HG02885 (cell line): Measurements from ENCODE around the gene TICAM1.
"Not testable (repeated sequence)": the region's sequence is repeated elsewhere in the genome, so short reads cannot be mapped to it uniquely, and the experiment has no call there.

Experiments
- ATAC-seq: cut with Tn5 transposase; IDR thresholded peaks from one replicate; pipeline ENCODE4 v1.9.1; 2021; ENCODE audit warnings: mild to moderate bottlenecking; ENCODE audit not compliant: unreplicated experiment, poor library complexity

The TICAM1 gene

DNA sequence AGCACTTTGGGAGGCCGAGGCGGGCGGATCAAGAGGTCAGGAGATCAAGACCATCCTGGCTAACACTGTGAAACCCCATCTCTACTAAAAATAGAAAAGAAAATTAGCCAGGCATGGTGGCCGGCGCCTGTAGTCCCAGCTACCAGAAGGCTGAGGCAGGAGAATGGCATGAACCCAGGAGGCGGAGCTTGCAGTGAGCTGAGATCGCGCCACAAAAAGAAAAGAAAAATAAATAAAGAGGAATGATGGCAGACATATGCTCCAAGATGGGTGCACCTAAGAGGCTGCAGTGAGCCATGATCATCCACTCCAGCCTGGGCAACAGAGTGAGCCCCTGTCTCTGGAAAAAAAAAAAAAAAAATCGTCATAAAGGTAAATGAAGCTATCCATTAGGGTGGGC, 14.5 kb upstream of the TICAM1 start:
- not testable (repeated sequence) for ATAC-seq

DNA sequence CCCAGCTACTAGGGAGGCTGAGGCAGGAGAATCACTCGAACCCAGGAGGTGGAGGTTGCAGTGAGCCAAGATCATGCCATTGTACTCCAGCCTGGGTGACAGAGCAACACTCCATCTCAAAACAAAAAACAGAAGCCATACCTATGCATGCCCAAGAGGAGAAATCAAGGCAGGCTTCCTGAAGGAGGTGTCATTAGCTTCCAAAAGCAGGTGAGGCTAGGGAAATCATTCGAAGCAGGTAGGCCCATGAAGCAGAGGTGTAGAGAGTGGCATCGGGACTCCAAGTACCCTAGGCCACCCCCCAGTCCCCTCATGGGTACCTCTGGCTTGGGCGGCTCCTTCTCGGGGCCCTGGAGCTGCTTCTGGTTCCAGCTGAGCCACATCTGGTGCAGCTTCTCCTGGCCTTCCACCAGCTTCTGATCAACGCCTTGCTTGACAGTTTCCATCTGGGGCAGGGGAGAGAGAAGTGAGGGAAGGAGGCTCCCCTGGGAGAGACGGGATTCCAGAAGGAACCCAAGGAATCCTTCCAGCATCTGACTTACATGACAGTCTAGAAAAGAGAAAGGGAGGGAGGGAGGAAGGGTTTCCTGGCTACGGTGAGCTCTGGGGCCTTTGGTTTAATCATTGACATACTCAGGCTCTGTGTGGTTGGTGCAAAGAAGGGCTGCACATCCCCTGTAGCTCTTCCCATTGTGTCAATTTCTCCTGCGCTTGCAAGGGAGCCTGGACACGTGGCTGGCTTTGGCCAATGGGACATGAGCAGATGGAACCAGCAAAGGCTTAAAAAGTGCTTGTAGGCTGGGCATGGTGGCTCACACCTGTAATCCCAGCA, 13.1 kb upstream of the TICAM1 start:
- no peak for ATAC-seq

DNA sequence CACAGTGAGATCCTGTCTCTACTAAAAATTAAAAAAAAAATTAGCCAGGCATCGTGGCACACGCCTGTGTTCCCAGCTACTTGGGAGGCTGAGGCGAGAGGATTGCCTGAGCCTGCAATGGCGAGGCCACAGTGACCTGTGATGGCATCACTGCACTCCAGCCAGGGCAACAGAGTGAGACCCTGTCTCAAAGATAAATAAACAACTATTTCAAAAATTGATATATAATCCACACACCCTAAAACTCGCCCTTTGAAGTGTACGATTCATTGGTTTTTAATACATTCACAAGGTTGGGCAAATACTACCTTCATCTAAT, 12.1 kb upstream of the TICAM1 start:
- no peak for ATAC-seq

DNA sequence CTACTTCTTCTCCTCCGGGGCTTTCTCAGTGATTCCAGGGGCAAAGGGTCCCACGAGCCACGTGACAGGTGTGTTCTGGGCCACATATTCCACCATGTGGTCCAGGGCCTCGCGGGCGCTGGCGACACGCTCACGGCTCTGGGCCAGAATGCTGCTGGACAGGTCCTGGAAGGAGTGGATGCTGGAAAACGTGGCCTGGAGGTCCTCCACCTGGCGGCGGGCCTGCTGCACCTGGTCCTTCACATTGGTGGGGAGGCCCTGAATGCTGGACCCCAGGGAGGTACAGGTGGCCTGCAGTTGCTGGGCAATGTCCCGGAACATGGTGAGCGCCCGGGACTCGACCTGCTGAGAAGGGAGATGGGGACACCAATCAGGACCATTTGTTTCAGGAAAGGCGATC, 7.7 kb upstream of the TICAM1 start:
- ATAC-seq = no peak

GRCh38 chr19:4832776-4833175, 1.3 kb upstream of the TICAM1 start:
- no peak for ATAC-seq

GRCh38 chr19:4831979-4832340, 448 bp upstream of the TICAM1 start:
- ATAC-seq = not testable (repeated sequence)

DNA sequence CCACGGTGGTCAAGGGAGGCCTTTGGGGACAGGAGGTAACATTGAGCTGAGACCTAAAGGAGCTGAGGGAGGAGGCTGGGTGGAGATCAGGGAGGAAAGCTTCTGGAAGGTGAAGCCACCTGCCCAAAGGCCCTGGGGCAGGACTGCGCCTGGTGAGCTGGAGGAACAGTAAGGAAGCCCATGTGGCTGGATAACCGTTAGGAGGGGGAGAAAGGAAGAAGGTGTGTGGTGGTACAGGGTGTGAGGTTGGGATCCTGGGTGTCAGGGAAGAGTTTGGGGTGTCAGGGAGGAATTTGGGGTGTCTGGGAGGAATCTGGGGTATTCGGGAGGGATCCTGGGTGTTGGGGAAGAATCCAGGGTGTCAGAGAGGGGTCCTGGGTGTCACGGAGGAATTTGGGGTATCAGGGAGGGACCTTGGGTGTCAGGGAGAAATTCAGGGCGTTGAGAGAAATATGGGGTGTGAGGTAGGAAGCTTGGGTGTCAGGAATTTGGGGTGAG, 695 bp downstream of the TICAM1 start:
- no peak for ATAC-seq

DNA sequence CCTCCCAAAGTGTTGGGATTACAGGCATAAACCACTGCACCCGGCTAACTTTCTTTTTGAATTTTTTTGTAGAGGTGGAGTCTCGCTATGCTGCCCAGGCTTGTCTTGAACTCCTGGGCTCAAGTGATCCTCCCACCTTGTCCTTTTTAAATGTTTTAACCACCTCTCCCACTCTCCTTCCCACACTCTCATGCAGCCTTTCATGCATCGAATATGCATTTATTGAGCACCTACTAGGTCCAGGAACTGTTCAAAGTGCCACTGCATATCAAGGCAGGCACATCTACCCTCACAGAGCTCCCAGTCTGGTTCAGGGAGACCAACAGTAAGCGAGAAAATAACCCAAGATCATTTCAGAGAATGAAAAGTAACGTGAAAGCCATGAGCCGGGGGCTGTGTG, 1.2 kb downstream of the TICAM1 start:
- no peak for ATAC-seq

GRCh38 chr19:4829001-4829712, 2.4 kb downstream of the TICAM1 start:
- no peak for ATAC-seq

- ATAC-seq = no peak
Measured at GRCh38 chr19:4823577-4823976, 7.9 kb downstream of the TICAM1 start.

DNA sequence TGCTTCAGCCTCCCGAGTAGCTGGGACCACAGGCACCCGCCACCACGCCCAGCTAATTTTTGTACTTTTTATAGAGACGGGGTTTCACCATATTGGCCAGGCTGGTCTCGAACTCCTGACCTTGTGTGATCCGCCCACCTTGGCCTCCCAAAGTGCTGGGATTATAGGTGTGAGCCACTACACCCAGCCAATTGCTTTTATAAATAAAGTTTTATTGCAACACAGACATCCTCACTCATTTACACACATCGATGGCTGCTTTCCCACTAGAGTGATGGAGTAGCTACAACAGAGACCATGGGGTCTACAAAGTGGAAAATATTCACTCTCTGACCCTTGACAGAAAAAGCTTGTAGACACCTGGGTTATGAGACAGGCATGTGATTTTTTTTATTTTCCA, 9.2 kb downstream of the TICAM1 start:
- ATAC-seq = not testable (repeated sequence)

DNA sequence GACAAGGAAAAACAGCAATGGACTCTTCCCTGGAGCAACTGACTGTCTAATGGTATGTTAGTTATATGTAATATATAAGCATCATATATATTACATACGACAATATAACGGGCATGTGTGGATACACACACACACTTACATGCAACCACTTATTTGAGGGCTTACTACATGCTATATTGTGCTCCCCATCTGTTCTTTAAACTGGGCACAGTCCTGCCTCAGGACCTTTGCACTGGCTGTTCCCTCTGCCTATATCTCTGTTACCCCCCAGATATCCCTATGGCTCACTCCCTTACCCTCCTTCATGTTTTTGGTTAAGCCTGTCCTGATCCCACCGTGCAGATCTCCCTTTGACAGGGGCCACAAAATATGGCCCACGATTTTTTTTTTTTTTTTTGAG, 10.2 kb downstream of the TICAM1 start:
- ATAC-seq = no peak

DNA sequence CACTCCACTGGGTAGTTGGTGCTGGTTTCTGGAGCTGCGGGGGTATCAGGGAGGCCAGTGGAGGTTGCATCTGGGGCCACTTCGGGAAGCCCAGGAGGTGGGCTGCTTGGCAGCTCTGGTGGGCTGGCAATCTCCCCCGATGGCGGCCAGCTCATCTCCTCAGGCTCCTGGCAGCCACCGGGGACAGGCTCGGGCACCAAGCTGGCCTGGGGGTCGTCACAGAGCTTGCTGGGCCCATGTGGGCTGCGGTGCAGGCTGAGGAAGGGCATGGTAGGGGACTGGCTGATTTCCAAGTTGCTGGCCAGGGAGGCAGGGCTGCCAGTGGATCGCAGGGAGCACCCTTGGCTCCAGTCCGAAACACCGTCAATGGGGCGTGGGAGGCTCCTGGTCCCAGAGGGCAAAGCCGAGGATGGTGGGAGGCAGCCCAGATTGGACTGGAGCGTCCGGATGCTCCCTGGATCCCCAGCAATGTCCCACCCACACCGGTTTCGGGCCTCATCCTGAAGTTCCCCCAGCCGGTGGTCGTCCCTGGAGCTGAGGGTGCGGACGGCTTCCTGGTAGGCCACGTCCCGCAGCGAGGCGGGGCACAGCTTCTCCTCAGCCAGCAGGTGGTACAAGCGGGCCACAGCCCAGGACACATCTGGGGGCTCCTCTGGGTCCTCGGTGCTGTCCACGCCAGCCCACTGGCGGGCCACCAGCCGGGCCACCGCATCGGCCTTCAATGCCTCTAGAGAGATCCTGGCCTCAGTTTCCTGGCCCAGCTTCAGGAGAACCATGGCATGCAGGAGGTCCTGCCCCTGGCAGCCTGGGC, 13.8 kb downstream of the TICAM1 start:
- ATAC-seq = no peak

- no peak for ATAC-seq
Measured at GRCh38 chr19:4816950-4817278, 14.6 kb downstream of the TICAM1 start.

DNA sequence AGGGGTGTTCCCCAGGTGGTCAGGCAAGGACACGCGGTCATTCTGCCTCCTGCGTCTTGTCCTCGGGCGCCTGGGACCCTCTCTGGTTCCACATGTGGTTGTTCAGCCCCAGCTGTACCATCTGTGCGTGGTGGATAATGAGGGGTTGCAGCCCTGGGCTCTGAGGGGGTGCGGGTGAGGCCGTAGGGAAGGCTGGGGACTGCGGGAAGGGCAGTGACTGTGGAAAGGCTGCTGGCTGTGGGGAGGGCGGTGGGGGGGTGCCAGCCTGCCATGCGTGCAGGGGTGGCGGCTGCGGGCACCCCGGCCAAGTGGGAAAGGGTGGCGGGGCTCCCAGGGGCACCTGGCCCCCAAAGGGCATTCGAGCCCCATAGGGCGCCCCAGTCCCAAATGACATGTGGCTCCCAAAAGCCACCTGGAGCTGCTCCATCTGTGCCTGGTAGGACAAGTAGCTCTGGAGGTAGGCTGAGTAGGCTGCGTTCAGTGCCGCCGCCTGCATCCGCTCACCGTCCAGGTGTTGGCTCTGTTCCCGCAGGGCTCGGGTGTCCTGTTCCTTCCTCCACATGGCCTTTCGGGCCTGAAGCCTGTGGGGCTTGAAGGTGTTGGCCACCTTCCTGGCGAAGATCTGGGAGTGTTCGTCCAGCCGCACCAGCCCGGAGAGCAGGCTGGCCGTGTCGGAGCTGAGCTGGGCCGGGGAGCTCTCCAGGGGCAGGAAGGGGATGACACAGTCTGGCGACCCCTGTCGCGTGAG, 15.1 kb downstream of the TICAM1 start:
- no peak for ATAC-seq

DNA sequence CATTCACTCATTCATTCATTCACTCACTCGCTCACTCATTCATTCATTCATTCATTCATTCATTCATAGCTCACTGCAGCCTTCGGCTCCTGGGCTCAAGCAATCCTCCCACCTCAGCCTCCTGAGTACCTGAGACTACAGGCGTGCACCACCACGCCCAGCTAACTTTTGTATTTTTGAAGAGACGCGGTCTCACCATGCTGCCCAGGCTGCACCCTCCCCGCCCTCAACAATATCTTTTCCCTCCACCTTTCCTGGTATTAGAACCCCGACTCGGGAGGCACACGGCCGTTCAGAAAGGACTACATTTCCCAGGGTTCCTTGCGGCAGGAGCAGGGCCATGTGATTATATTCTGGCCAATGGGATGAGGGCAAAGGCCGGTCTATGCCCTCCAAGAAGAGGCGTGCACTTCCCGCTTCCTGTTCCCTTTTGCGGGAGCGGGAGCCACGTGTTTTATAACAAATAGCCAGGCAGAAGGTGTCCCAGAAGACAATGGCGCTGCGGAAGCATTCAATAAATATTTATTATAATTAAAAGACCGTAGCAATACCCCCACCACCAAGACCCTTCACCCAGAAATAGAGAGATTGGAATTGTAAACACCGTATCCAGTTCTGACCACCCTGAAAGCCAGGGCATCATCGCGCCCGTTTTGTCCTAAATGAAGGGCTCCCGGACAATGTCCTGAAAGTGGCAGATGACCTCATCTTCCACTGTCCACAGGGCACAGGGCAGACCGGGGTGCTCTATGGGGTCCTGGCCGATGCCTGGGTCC, 15.9 kb downstream of the TICAM1 start:
- no peak for ATAC-seq

- ATAC-seq = no peak
Measured at GRCh38 chr19:4814625-4815425, 16.7 kb downstream of the TICAM1 start.

DNA sequence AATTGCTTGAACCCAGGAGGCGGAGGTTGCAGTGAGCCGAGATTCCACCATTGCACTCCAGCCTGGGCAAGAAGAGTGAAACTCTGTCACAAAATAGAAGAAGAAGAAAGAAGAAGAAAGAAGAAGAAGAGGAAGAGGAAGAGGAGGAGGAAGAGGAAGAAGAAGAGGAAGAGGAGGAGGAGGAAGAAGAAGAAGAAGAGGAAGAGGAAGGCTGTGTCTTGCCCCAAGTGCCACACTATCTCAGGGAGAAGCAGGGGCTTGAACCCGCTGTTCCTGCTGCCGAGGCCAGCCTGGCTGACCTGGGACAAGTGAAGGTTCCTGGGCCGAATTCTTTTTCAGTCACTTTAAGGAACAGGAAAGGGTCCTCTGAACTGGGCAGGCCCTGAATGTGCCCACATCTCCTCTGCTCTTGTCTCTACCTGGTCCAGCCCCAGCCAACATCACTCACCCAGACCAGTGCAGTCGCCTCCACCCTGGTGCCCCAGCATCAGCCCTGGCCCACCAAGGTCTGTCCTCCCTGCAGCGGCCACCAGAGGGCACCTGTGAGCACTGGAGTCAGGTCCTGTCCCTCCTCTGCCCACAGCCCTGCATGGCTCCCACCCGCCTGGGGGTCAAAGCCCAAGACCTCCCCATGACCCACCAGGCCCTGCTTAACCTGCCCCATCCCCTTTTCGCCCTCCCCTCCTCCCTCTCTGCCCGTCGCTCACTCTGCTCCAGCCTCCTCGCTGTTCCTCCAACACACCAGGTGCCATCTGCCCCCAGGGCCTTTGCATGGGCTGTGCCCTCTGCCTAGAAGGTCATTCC, 20.0 kb downstream of the TICAM1 start:
- ATAC-seq = no peak
